ENCODE data around the gene MBP.

Gene MBP

DNA sequence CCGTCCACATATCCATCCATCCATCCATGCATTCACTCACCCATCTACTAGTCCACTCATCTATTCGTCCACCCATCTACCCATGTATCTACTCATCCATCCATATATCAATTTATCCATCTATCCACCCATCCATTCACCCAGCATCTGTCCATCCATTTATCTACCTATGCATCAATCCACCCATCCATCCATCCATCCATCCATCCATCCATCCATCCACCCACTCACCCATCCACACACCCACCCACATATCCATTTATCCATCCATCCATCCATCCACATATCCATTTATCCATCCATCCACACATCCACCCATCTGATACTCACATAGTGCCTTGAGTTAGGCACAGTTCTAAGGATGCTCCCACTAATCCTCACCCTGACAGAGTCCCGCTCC, 99.0 kb downstream of the MBP start:
- no peak overlapping the region for H3K4me3 ChIP-seq (ENCODE audit: low read depth, low read length)
- no peak for DNase-seq (ENCODE audit: low read depth)
- TF ChIP-seq POLR2A (IDR thresholded peaks at IDR 0.05; ENCODE audit: extremely low read depth, insufficient read length) (no peak), MAX (IDR thresholded peaks at IDR 0.05; ENCODE audit: low read depth, low read length) (no peak), MYC (IDR thresholded peaks at IDR 0.05; ENCODE audit: low read depth, low read length) (no peak)
- TF ChIP-seq, protein P1, sequence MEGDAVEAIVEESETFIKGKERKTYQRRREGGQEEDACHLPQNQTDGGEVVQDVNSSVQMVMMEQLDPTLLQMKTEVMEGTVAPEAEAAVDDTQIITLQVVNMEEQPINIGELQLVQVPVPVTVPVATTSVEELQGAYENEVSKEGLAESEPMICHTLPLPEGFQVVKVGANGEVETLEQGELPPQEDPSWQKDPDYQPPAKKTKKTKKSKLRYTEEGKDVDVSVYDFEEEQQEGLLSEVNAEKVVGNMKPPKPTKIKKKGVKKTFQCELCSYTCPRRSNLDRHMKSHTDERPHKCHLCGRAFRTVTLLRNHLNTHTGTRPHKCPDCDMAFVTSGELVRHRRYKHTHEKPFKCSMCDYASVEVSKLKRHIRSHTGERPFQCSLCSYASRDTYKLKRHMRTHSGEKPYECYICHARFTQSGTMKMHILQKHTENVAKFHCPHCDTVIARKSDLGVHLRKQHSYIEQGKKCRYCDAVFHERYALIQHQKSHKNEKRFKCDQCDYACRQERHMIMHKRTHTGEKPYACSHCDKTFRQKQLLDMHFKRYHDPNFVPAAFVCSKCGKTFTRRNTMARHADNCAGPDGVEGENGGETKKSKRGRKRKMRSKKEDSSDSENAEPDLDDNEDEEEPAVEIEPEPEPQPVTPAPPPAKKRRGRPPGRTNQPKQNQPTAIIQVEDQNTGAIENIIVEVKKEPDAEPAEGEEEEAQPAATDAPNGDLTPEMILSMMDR (IDR thresholded peaks at IDR 0.05; ENCODE audit: low read depth, low read length) = no peak

GRCh38 chr18:77032181-77032701, 100.3 kb downstream of the MBP start:
- TF ChIP-seq, protein P1 (IDR thresholded peaks at IDR 0.05; ENCODE audit: low read depth, low read length) = no peak
- TF ChIP-seq POLR2A (IDR thresholded peaks at IDR 0.05; ENCODE audit: extremely low read depth, insufficient read length) = no peak
- no peak for TF ChIP-seq MYC (IDR thresholded peaks at IDR 0.05; ENCODE audit: low read depth, low read length)
- no peak for TF ChIP-seq MAX (IDR thresholded peaks at IDR 0.05; ENCODE audit: low read depth, low read length)
- DNase-seq (ENCODE audit: low read depth) = no peak
- H3K4me3 ChIP-seq (ENCODE audit: low read depth, low read length) = no peak overlapping the region

DNA sequence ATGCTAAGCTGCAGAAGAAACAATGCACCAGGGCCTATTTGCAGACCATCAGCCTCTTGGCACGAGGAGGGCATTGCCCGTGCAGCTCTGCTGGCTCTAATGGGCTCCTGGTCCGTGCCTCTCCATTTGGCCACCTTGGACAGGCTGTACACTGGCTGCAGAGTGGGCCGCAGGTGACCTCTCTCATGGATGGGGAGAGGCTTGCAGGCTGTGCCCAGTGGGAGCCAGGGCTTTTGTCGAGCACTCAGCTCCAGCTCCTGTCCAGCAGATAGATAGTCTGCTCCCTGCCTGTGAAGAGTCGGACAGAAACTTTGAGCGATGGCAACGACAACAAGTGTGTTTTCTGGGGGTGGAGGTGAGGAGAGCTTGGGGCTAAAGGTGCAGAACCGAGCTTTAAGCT, 100.9 kb downstream of the MBP start:
- no peak overlapping the region for H3K4me3 ChIP-seq (ENCODE audit: low read depth, low read length)
- no peak for DNase-seq (ENCODE audit: low read depth)
- TF ChIP-seq POLR2A (IDR thresholded peaks at IDR 0.05; ENCODE audit: extremely low read depth, insufficient read length) = no peak
- TF ChIP-seq, protein P1 (IDR thresholded peaks at IDR 0.05; ENCODE audit: low read depth, low read length) = no peak
- no peak for TF ChIP-seq MYC (IDR thresholded peaks at IDR 0.05; ENCODE audit: low read depth, low read length)
- no peak for TF ChIP-seq MAX (IDR thresholded peaks at IDR 0.05; ENCODE audit: low read depth, low read length)

- no peak overlapping the region for H3K4me3 ChIP-seq (ENCODE audit: low read depth, low read length)
- TF ChIP-seq MYC (IDR thresholded peaks at IDR 0.05; ENCODE audit: low read depth, low read length) (no peak), MAX (IDR thresholded peaks at IDR 0.05; ENCODE audit: low read depth, low read length) (no peak), POLR2A (IDR thresholded peaks at IDR 0.05; ENCODE audit: extremely low read depth, insufficient read length) (no peak)
- TF ChIP-seq, protein P1 (IDR thresholded peaks at IDR 0.05; ENCODE audit: low read depth, low read length) = no peak
- DNase-seq (ENCODE audit: low read depth) = no peak
Observed at GRCh38 chr18:77030201-77030600, 102.4 kb downstream of the MBP start.

- no peak for DNase-seq (ENCODE audit: low read depth)
- no peak overlapping the region for H3K4me3 ChIP-seq (ENCODE audit: low read depth, low read length)
- no peak for TF ChIP-seq MYC (IDR thresholded peaks at IDR 0.05; ENCODE audit: low read depth, low read length)
- TF ChIP-seq, protein P1 (IDR thresholded peaks at IDR 0.05; ENCODE audit: low read depth, low read length) = no peak
- no peak for TF ChIP-seq POLR2A (IDR thresholded peaks at IDR 0.05; ENCODE audit: extremely low read depth, insufficient read length)
- TF ChIP-seq MAX (IDR thresholded peaks at IDR 0.05; ENCODE audit: low read depth, low read length) = no peak
Observed at GRCh38 chr18:77025831-77026363, 106.7 kb downstream of the MBP start.
